GM10266 (cell line): ENCODE data around the gene GEMIN7.

Experiments used
- DNase-seq: peaks from one replicate; pipeline ENCODE4 v3.0.0; 2012; ENCODE audit errors: extremely low spot score
- TF ChIP-seq, protein P1 (sequence below): IDR thresholded peaks from 2 replicates; pipeline ENCODE4 v1.5.1; 2012; ENCODE audit warnings: mild to moderate bottlenecking, low read depth; ENCODE audit not compliant: control insufficient read depth, insufficient read depth; ENCODE audit errors: missing control alignments

Gene GEMIN7

DNA sequence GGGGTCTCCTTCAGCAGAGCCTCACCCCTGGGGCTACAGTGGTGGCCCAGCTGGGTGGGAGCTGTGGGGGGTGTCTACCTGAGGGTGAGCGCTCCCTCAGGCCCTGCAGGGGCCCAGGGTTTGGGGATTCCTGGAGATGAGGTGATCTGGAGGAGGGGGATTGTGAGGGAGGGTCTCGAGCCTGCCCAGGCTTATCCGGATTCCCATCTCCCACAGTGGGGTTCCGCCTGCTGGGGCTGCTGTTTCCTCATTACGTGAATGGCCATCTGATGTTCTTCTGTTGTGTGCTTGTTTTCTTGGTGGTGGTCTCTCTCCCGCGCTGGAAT is 18.4 kb downstream of the GEMIN7 start:
- DNase-seq, result no peak
- TF ChIP-seq, protein P1, sequence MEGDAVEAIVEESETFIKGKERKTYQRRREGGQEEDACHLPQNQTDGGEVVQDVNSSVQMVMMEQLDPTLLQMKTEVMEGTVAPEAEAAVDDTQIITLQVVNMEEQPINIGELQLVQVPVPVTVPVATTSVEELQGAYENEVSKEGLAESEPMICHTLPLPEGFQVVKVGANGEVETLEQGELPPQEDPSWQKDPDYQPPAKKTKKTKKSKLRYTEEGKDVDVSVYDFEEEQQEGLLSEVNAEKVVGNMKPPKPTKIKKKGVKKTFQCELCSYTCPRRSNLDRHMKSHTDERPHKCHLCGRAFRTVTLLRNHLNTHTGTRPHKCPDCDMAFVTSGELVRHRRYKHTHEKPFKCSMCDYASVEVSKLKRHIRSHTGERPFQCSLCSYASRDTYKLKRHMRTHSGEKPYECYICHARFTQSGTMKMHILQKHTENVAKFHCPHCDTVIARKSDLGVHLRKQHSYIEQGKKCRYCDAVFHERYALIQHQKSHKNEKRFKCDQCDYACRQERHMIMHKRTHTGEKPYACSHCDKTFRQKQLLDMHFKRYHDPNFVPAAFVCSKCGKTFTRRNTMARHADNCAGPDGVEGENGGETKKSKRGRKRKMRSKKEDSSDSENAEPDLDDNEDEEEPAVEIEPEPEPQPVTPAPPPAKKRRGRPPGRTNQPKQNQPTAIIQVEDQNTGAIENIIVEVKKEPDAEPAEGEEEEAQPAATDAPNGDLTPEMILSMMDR, result no peak

DNA sequence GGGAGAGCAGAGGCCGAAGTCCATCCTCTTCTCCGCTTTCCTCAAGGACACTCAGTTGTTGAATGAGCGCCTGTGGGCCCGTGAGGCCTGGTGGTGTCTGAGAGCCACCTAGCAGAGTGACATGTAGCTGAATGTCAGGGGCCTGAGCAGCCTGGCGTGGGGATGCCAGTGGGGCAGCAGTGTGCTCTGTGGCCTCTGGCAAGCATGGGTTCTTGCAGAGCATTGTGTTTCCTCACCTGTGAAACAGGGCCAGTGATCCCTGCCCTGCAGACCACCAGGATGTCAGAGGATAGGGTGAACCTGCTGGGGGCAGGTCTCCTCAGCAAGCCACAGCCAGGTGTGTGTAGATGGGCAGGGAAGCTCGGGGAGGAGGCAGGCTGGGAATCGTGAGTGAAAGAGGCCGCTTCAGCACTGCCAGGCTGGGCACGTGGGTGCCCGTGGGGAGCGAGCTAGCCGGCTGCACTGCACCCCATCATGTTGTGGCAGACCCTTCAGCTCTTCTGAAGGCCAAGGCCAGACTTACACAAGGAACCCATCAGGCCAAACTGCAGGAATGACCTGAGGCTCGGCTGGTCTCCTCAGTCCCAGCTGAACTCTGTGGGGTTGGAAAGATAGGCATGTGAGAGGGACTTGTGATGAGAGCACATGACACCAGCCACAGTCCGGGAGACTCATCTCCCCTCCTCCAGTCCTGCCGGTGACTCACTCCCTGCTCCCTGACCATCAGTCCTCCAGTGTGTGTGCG is 18.9 kb downstream of the GEMIN7 start:
- no peak for DNase-seq
- TF ChIP-seq, protein P1, result no peak

DNA sequence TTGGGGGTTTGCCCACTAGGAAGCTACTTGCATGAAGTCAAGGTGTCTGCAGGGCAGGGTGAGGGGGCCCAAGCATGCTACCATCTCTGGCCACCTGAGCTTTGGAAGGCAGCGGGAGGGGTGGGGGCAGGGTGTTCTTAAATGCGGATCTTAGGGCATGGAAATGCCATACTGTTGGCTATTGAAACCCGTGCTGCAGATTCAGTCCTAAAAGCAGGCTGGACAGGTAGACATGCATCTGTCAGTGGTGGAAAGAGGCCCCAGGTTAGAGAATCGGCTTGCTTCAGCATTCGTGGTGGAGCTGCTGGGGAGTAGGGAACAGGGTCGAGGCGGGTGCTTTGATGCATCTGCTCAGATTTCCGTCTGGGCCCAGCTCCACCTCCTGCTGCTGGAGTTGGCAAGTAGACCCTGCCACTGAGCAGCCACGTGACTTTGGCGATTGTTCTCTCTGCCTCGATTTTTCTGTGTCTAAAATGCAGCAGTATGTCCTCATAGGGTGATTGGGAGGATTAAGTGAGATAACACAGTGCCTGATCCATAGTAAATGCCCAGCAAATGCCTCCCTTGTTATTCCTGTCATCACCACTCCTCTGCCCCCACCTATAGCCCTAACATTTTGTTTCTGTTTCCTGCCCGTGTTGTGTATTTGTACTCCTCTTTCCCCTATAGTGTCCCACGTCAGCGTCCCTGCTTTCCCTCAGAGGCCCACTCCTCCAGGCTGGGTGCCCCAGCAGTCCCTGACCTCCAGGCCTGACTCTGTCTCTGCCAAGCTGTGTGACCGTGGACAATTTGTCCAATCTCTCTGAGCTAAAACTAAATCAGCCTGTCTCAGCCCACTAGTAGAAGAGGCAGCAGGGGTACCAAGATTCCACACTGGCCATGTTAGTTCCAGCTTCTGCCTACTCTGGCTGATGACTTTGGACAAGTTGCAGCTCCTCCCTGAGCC is 19.7 kb downstream of the GEMIN7 start:
- TF ChIP-seq, protein P1, result no peak
- DNase-seq, result no peak

DNA sequence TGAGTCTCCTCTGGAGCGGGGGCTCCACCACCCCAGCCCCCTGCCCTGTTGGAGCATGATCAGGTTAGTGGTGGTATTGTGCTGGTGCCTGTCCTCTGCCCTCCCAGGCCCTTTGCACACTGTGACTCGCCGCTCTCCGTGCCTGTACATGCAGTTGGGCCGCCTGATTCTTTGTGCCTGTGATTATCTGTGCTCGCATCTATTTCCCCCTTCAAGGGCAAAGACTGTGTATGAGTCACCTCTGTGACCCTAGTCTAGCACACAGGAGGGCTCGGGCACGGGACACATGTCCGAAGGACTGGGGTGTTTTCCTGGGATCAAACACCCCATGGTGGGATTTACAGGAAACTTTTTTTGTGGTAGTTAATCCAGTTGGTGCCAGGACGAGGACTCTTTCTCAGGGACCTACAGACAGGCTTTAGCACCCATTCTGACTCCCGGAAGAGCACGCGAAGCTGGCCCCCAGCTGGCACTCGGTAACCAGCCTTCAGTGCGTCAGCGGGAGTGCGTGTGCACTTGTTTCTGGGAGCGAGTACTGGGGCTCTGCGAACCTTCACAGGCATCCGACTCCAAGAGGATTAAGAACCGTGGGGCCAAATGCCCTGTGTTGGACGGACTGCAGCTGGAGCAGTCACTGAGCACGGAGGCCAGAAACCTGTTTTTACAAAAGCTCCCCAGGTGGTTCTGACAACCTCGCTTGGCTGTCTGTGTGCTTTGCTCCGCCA is 20.6 kb downstream of the GEMIN7 start:
- no peak for DNase-seq
- TF ChIP-seq, protein P1, result no peak

DNA sequence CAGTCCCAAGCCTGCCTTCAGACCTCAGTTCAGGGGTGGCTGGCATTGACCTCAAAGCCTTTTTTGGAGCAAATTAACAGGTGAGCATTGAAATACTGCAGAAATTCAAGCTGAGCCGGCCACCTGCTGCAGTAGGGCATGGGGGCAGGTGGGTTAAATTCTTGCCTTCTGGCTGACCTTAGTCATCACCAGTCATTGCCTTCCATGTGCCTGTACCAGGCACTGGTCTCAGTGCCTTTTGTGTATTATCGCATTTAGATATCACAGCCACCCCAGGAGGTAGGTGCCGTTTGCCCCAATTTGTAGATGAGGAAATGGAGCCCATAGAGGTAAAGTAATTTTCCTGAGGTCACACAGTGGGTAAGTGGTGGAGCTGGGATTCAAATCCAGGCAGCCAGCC is 21.1 kb downstream of the GEMIN7 start:
- no peak for DNase-seq
- TF ChIP-seq, protein P1, result no peak

DNA sequence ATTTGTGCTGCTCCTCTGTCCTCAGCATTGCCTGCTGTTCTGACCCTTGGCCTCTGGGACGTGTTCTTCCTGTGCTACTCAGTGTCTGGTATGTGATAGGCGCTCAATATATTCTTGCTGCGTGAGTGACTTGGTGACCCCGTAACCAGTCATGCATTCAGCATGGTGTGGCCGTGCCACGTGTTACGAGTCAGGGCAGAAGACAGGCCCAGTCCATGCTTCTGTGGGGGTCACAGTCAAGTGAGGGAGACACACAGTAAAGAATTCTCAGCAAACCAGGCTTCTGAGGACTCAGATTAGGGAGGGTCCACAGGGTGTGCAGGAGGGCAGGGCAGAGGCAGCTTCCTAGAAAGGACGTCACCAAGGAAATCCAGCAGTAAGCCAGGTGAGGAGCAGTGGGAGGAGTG is 21.8 kb downstream of the GEMIN7 start:
- TF ChIP-seq, protein P1, result no peak
- no peak for DNase-seq

DNA sequence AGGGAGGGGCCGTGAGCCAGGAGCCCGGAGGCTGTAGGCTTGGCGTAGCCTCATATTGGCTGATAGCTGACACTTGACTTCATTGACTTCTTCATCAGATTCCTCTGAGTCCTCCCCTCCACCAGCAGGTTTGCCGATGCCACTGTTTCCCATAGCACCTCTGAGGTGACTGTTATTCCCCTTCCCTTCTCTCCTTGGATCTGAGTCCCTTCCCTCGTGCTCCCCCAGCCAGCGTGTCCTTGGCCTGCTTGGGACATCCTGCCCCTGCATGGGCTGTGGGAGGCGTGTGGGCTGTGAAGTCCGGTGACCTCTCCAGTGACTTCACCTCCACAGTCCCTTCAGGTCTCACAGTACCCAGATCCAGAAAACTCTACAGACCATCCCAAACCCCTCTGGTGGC is 22.7 kb downstream of the GEMIN7 start:
- DNase-seq, result no peak
- TF ChIP-seq, protein P1, result no peak
